Neural crest cell (in vitro differentiated cells): Measurements from ENCODE around the gene CACNA2D1. TPM values are rescaled to one million over a fixed set of nuclear protein-coding genes. Genes with fewer than 3 reads are reported as not detected.
"Not testable (repeated sequence)": the region's sequence is repeated elsewhere in the genome, so short reads cannot be mapped to it uniquely, and the experiment has no call there.

Experiments used
- DNase-seq: peaks from one replicate; pipeline ENCODE4 v3.0.0; 2021; ENCODE audit warnings: low read depth, mixed read lengths, low spot score
- H3K27ac Mint-ChIP-seq: one replicate; pipeline ENCODE4 v1.8.0; 2021; ENCODE audit warnings: mild to moderate bottlenecking, mixed read lengths; ENCODE audit not compliant: unreplicated experiment
- H3K27me3 Mint-ChIP-seq: 2 replicates; pipeline ENCODE4 v1.8.0; 2021; ENCODE audit warnings: low read depth, mild to moderate bottlenecking, mixed read lengths
- H3K36me3 Mint-ChIP-seq: 2 replicates; pipeline ENCODE4 v1.8.0; 2021; ENCODE audit warnings: low read depth, mild to moderate bottlenecking, mixed read lengths
- H3K4me1 Mint-ChIP-seq: 2 replicates; pipeline ENCODE4 v1.8.0; 2021; ENCODE audit warnings: mixed read lengths
- H3K4me3 Mint-ChIP-seq: one replicate; pipeline ENCODE4 v1.8.0; 2021; ENCODE audit warnings: mild to moderate bottlenecking, mixed read lengths
- H3K9me3 Mint-ChIP-seq: 2 replicates; pipeline ENCODE4 v1.8.0; 2021; ENCODE audit warnings: mixed read lengths
- total RNA-seq: library from RNA; stranded (reverse); gene quantifications from 2 replicates; pipeline ENCODE4 v1.2.1, GENCODE V29; 2021
- TF ChIP-seq, protein P1 (sequence below): fragments of 200-600 bp; sonication (generic); conservative IDR thresholded peaks from 2 replicates; pipeline ENCODE4 v1.5.0; 2021; ENCODE audit warnings: antibody characterized with exemption, mild to moderate bottlenecking

The CACNA2D1 gene
- total RNA-seq, 1 donor from 2014 or later = 4.5 TPM

DNA sequence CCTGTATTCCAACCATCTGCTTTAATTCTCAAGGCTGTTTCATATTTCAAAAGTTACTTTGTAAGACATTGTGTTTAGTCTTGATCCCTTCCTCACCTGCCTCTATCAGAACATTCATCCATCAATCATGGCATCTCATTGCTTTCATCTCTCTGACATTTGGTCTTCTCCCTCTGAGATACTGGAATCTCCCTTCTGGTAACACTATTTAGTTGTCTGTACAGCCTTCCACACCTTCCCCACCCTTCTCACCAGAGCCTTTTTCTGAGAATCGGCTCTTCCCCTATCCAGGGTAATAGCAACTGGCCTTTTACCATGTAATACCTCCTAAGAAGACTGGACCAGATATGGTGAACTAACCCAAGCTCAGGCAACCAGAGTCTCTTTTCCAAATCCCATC, 10.1 kb downstream of the CACNA2D1 start:
- TF ChIP-seq, protein P1, sequence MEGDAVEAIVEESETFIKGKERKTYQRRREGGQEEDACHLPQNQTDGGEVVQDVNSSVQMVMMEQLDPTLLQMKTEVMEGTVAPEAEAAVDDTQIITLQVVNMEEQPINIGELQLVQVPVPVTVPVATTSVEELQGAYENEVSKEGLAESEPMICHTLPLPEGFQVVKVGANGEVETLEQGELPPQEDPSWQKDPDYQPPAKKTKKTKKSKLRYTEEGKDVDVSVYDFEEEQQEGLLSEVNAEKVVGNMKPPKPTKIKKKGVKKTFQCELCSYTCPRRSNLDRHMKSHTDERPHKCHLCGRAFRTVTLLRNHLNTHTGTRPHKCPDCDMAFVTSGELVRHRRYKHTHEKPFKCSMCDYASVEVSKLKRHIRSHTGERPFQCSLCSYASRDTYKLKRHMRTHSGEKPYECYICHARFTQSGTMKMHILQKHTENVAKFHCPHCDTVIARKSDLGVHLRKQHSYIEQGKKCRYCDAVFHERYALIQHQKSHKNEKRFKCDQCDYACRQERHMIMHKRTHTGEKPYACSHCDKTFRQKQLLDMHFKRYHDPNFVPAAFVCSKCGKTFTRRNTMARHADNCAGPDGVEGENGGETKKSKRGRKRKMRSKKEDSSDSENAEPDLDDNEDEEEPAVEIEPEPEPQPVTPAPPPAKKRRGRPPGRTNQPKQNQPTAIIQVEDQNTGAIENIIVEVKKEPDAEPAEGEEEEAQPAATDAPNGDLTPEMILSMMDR = no peak
- DNase-seq = no peak
- no peak overlapping the region for H3K27ac Mint-ChIP-seq
- no peak overlapping the region for H3K4me3 Mint-ChIP-seq
- H3K27me3 Mint-ChIP-seq = peaks cover 47% of the 10 kb centered on the region
- H3K9me3 Mint-ChIP-seq = no peaks in the 10 kb centered on the region
- no peaks in the 10 kb centered on the region for H3K4me1 Mint-ChIP-seq
- no peaks in the 10 kb centered on the region for H3K36me3 Mint-ChIP-seq

- not testable (repeated sequence) for H3K4me3 Mint-ChIP-seq, H3K9me3 Mint-ChIP-seq, H3K4me1 Mint-ChIP-seq, H3K27ac Mint-ChIP-seq, DNase-seq, H3K36me3 Mint-ChIP-seq
- H3K27me3 Mint-ChIP-seq = peaks cover 48% of the 10 kb centered on the region
Measured at GRCh38 chr7:82432743-82433142, 10.8 kb downstream of the CACNA2D1 start.

- Mint-ChIP-seq H3K27me3 (peaks cover 47% of the 10 kb centered on the region), H3K27ac (no peak overlapping the region), H3K36me3 (no peaks in the 10 kb centered on the region), H3K4me3 (no peak overlapping the region), H3K4me1 (no peaks in the 10 kb centered on the region), H3K9me3 (no peaks in the 10 kb centered on the region)
- DNase-seq = no peak
- TF ChIP-seq, protein P1 = no peak
Measured at GRCh38 chr7:82430500-82431465, 12.8 kb downstream of the CACNA2D1 start.

DNA sequence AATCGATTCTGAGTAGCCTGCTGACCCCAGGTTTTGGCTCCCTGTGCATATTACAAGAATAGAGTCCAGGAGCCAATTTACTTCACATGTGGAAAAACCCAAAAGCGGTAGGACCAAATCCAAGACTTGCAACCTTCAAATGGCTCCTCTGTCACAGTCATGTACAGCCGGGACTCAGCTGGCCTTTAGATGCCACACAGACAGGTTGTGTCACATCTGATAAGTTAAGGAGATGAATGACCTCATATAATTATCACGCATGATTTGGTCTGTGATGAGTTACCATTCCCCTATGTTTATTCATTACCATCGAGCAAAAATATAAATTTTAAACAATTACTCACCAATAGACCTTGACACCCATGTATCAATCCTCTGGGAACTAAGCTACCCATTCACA, 14.2 kb downstream of the CACNA2D1 start:
- no peaks in the 10 kb centered on the region for H3K9me3 Mint-ChIP-seq
- no peak for DNase-seq
- H3K27ac Mint-ChIP-seq = no peak overlapping the region
- TF ChIP-seq, protein P1 = no peak
- peaks cover 53% of the 10 kb centered on the region for H3K27me3 Mint-ChIP-seq
- no peak overlapping the region for H3K4me3 Mint-ChIP-seq
- H3K4me1 Mint-ChIP-seq = no peaks in the 10 kb centered on the region
- H3K36me3 Mint-ChIP-seq = no peaks in the 10 kb centered on the region

- no peaks in the 10 kb centered on the region for H3K36me3 Mint-ChIP-seq
- no peaks in the 10 kb centered on the region for H3K9me3 Mint-ChIP-seq
- no peaks in the 10 kb centered on the region for H3K4me1 Mint-ChIP-seq
- no peak overlapping the region for H3K27ac Mint-ChIP-seq
- no peak for DNase-seq
- H3K27me3 Mint-ChIP-seq = peaks cover 59% of the 10 kb centered on the region
- H3K4me3 Mint-ChIP-seq = no peak overlapping the region
- TF ChIP-seq, protein P1 = no peak
Measured at GRCh38 chr7:82428186-82428961, 15.2 kb downstream of the CACNA2D1 start.
